Renal cortex interstitium (tissue), 11 donors: ENCODE data around the gene KDM2A. TPM values are rescaled to one million over a fixed set of nuclear protein-coding genes. Genes with fewer than 3 reads are reported as not detected.

Source experiments
- DNase-seq, 11 donors: peaks; one replicate each; pipeline ENCODE4 v3.0.0-alpha.2; 2013; ENCODE audit warnings: low read depth in 9 of 11, low spot score in 4 of 11; ENCODE audit errors: extremely low read depth in 1 of 11
- polyA plus RNA-seq, 3 donors: library from polyadenylated mRNA; unstranded; fragments of 120-200 nt; gene quantifications; one replicate each; pipeline ENCODE4 v1.2.1, GENCODE V29; 2013; ENCODE audit not compliant: insufficient read length in 3 of 3

Gene KDM2A
- polyA plus RNA-seq, 3 donors = 75.7 to 86.2 (median 76.9) TPM

DNA sequence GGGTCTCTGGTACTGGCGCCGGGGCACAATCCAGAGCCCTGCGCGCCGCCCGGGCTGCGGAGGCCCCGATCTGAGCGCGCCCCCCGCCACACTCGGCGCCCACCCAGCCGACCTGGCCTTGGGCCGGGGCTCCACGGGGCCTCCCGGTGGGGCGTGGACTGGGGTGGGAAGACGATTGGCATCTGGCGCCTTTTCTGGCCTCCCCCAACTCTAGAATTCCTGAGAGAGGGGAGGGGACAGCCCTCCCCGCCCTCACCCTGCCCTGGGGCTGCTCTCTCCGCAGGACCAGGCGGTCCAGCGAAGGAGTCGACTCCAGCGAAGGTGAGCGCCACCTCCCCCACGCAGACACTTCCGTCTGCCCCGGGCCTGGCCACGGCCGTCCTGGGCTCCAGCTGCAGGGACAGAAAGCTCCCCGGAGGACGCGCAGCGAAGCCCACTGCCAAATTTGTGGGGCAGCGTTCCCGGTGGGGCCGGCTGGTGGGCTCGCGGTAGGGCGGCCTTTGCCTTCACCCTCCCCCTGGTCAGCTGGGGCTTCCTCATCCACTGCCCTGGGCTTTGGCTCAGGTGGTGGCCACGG lies 184.9 kb downstream of the KDM2A start:
- DNase-seq = peak in 1 of 11 donors; percentile 42

DNA sequence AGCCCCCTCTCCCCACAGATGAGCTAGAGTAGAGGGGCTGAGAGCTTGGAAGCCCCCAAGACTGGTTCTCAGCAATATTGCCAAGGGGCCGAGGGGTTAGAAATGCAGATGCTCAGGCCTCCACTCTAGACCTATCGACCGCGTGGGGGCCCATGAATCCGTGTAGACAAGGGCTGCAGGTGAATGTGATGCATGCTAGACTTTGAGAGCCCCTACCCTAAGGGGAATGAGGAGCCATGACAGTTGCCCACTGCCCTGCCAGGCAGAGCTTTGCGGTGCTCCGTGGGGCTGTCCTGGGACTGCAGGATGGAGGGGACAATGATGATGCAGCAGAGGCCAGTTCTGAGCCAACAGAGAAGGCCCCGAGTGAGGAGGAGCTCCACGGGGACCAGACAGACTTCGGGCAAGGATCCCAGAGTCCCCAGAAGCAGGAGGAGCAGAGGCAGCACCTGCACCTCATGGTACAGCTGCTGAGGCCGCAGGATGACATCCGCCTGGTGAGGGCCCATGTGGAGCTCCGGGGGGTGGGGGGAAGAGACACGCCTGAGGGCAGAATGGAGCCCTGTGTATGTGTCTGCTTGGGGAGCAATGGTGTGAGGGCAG lies 185.5 kb downstream of the KDM2A start:
- DNase-seq = no peak

GRCh38 chr11:67306769-67307544 lies 187.9 kb downstream of the KDM2A start:
- no peak for DNase-seq

DNA sequence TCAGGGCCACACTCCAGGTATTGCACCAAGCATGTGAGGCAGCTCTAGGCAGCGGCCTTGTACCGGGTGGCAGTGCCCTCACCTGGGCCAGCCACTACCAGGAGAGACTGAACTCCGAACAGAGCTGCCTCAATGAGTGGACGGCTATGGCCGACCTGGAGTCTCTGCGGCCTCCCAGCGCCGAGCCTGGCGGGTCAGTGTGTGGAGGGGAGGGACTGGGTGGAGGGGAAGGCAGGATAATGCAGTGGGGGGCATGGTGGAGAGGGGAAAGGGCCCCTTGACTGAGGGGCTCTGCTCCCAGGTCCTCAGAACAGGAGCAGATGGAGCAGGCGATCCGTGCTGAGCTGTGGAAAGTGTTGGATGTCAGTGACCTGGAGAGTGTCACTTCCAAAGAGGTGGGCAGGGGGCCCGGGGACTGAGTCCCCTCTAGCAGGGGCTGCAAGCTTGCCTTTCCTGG lies 188.5 kb downstream of the KDM2A start:
- no peak for DNase-seq

Other genes with a start within 250 kb of the KDM2A start
- 10 to 100 TPM; 39.6 to 53.8 (median 51.7) TPM for gene PC, start 160.9 kb upstream of the KDM2A start, polyA plus RNA-seq
- not detected for gene C11orf86, start 144.0 kb upstream of the KDM2A start, polyA plus RNA-seq
- gene SYT12, start 96.1 kb upstream of the KDM2A start, polyA plus RNA-seq = under 1 TPM; 0.16 to 0.23 (median 0.20) TPM
- gene RHOD, start 62.4 kb upstream of the KDM2A start, polyA plus RNA-seq = 10 to 100 TPM in 1 of 3 donors, 1 to 10 TPM in 2; 6.9 to 10.7 (median 7.7) TPM
- gene GRK2, start 147.2 kb downstream of the KDM2A start, polyA plus RNA-seq = 10 to 100 TPM; 52.3 to 67.2 (median 56.8) TPM
- 10 to 100 TPM; 21.5 to 48.5 (median 30.5) TPM for gene ANKRD13D, start 170.0 kb downstream of the KDM2A start, polyA plus RNA-seq
- 10 to 100 TPM; 19.1 to 32.6 (median 23.1) TPM for gene SSH3, start 184.3 kb downstream of the KDM2A start, polyA plus RNA-seq
- 10 to 100 TPM; 16.3 to 38.7 (median 26.0) TPM for gene POLD4, start 234.3 kb downstream of the KDM2A start, polyA plus RNA-seq